Heart left ventricle (tissue), 16 donors: Measurements from ENCODE around the gene USP16. TPM values are rescaled to one million over a fixed set of nuclear protein-coding genes. Genes with fewer than 3 reads are reported as not detected.

Experiments used
- ATAC-seq, 4 donors: fragments of 200-7000 bp; cut with Tn5 transposase; one replicate each; pipeline ENCODE4 v1.9.1; 2020 to 2022; ENCODE audit warnings: moderate library complexity in 4 of 4, mild to moderate bottlenecking in 3 of 4, moderate number of reproducible peaks in 1 of 4
- DNase-seq, 5 donors: peaks; one replicate each; pipeline ENCODE4 v3.0.0-alpha.2; 2020
- H3K27ac ChIP-seq, 12 donors: fragments of 200-600 bp; sonication (generic) in 4 of 12; one replicate each; pipeline versions ENCODE4 v1.5.0 to v1.8.0; 2016 to 2022; ENCODE audit warnings: mild to moderate bottlenecking in 2 of 12
- H3K27me3 ChIP-seq, 9 donors: fragments of 200-600 bp; sonication (generic) in 2 of 9; one replicate each; pipeline versions ENCODE4 v1.5.1 to v1.8.0; 2016 to 2022; ENCODE audit warnings: mild to moderate bottlenecking in 3 of 9
- H3K36me3 ChIP-seq, 9 donors: fragments of 200-600 bp; sonication (generic) in 2 of 9; one replicate each; pipeline versions ENCODE4 v1.5.0 to v1.8.0; 2018 to 2022; ENCODE audit warnings: mild to moderate bottlenecking in 2 of 9
- H3K4me1 ChIP-seq, 12 donors: fragments of 200-600 bp; sonication (generic) in 4 of 12; one replicate each; pipeline versions ENCODE4 v1.5.0 to v1.8.0; 2016 to 2022; ENCODE audit warnings: mild to moderate bottlenecking in 3 of 12
- H3K4me3 ChIP-seq, 12 donors: fragments of 200-600 bp; sonication (generic) in 4 of 12; one replicate each; pipeline versions ENCODE4 v1.5.0 to v1.8.0; 2017 to 2022; ENCODE audit warnings: mild to moderate bottlenecking in 9 of 12, moderate library complexity in 4 of 12
- H3K9me3 ChIP-seq, 12 donors: fragments of 200-600 bp; sonication (generic) in 4 of 12; one replicate each; pipeline versions ENCODE4 v1.5.0 to v1.8.0; 2016 to 2022; ENCODE audit warnings: mild to moderate bottlenecking in 1 of 12
- CTCF ChIP-seq, 12 donors: fragments of 200-600 bp; sonication (generic) in 4 of 12; IDR thresholded peaks; one replicate each; pipeline versions ENCODE4 v1.5.0 to v1.8.0; 2018 to 2022; ENCODE audit warnings: antibody characterized with exemption in 12 of 12, mild to moderate bottlenecking in 5 of 12
- POLR2A ChIP-seq, 2 donors: fragments of 450-650 bp; IDR thresholded peaks; one replicate each; pipeline ENCODE4 v1.6.1; 2017; ENCODE audit warnings: antibody characterized with exemption in 2 of 2, mild to moderate bottlenecking in 2 of 2, moderate library complexity in 2 of 2
- WGBS, 4 donors: extraction: QIAGEN DNeasy Blood & Tissue Kit in 2 of 4; methylation state at CpG; one replicate each; pipeline versions ENCODE4 v1.1.5 to v1.1.7; 2013 to 2018; 5-methylcytosine and 5-hydroxymethylcytosine counted together
- intact Hi-C, 10 donors: fragments of 100-400 bp; cut with DNase I; formaldehyde crosslinking; loops; one replicate each; pipeline versions ENCODE4 v1.11.1 to v1.14.2; 2022
- polyA plus RNA-seq, 2 donors: library from polyadenylated mRNA; stranded (reverse); fragments of 200-250 nt; gene quantifications; one replicate each; pipeline ENCODE4 v1.2.3, GENCODE V29; 2013
- total RNA-seq, 9 donors: library from RNA; depleted of rRNA in 2 of 9; stranded (reverse); fragments of >200 nt in 2 of 9; fragmentation: NEBNext Ultra II Directional in 3 of 9; extraction: Animal tissue kit (Norgen Biotek cat#: 25700) in 3 of 9; gene quantifications; one replicate each; pipeline versions ENCODE4 v1.1.0 to v1.2.4, GENCODE V29; 2016 to 2023
- donor health status: ischemic (EF 13 %, LVEDD 7.1; RV severe dilation, severe dysfunction).
- donor health status: healthy with polysubstance abuse.
- donor health status: DM: no; HTN: yes; CAD: no.
- donor health status: DM: no; HTN: no; CAD: no.
- donor health status: ischemic (EF 25% LVEDD 6.9; RV normal size, moderate dysfunction).
- donor health status: ischemic (EF 25% LVEDD 5.7; RV mildly dilated, moderate dysfunction).
- donor health status: healthy.
- donor health status: DM: yes; HTN: yes; CAD: no.
- donor health status: ischemic (EF 35%, LVEDD 5.7; RV mildly dilated, moderate dysfunction).
- donor health status: nonischemic (EF 11% LVEDD 7.7; RV severe dilation, severe dysfunction).
- donor health status: DM: yes; HTN: yes; CAD: no.
- donor health status: PGD.
- donor health status: ischemic (EF 29% LVEDD 5.4; RV normal size, mild dysfunction).
- donor health status: nonischemic (EF 23%, LVEDD 6.1; RV moderate dilation, normal function).

Gene USP16
- total and polyA plus RNA-seq, 11 donors = 16.4 to 42.6 (median 32.4) TPM

GRCh38 chr21:29056005-29056404 is 31.5 kb downstream of the USP16 start:
- intact Hi-C loops = no loop called here
- H3K36me3 ChIP-seq = peaks cover 0 to 100% (median 99%) of the 10 kb centered on the region in 9 donors
- TF ChIP-seq CTCF (IDR thresholded peaks at IDR 0.05) (no peak), POLR2A (IDR thresholded peaks at IDR 0.05) (no peak)
- ATAC-seq = no peak
- 60 to 80% (median 78%) methylated on average over 1 of the region's 1 CpG for WGBS, 4 donors
- no peaks in the 10 kb centered on the region for H3K4me1 ChIP-seq
- DNase-seq = no peak
- H3K4me3 ChIP-seq = no peak overlapping the region
- no peak overlapping the region for H3K27ac ChIP-seq
- H3K9me3 ChIP-seq = no peaks in the 10 kb centered on the region
- H3K27me3 ChIP-seq = no peaks in the 10 kb centered on the region

GRCh38 chr21:29056538-29057050 is 32.1 kb downstream of the USP16 start:
- no peaks in the 10 kb centered on the region for H3K27me3 ChIP-seq
- no peak overlapping the region for H3K27ac ChIP-seq
- WGBS, 4 donors = 75 to 86% (median 82%) methylated on average over 3 of the region's 3 CpGs
- peaks cover 0 to 100% (median 99%) of the 10 kb centered on the region in 9 donors for H3K36me3 ChIP-seq
- no peak overlapping the region for H3K4me3 ChIP-seq
- ATAC-seq (no peak), DNase-seq (no peak)
- TF ChIP-seq POLR2A (IDR thresholded peaks at IDR 0.05) (no peak), CTCF (IDR thresholded peaks at IDR 0.05) (no peak)
- H3K9me3 ChIP-seq = no peaks in the 10 kb centered on the region
- intact Hi-C loops = no loop called here
- H3K4me1 ChIP-seq = no peaks in the 10 kb centered on the region

GRCh38 chr21:29064850-29065481 is 40.5 kb downstream of the USP16 start:
- H3K4me3 ChIP-seq = no peak overlapping the region
- no peaks in the 10 kb centered on the region for H3K9me3 ChIP-seq
- 51 to 59% (median 57%) methylated on average over 3 of the region's 3 CpGs for WGBS, 4 donors
- DNase-seq (no peak), ATAC-seq (peak in 3 of 4 donors; percentile 28 to 58 (median 52))
- no peaks in the 10 kb centered on the region for H3K27me3 ChIP-seq
- peak overlapping the region in 1 of 12 donors; percentile 25 for H3K27ac ChIP-seq
- intact Hi-C loops = loop anchor here in 3 of 10 donors (5.0 kb wide), 2 partner anchors 38 to 98 kb away; no protein-coding TSS in a partner anchor
- peaks cover 0 to 14% (median 0%) of the 10 kb centered on the region in 12 donors for H3K4me1 ChIP-seq
- TF ChIP-seq POLR2A (IDR thresholded peaks at IDR 0.05) = no peak
- TF ChIP-seq CTCF (IDR thresholded peaks at IDR 0.05) = no peak
- H3K36me3 ChIP-seq = peaks cover 10 to 100% (median 100%) of the 10 kb centered on the region in 9 donors

GRCh38 chr21:29072873-29073221 is 48.4 kb downstream of the USP16 start:
- peak in 1 of 4 donors; percentile 1 for ATAC-seq
- intact Hi-C loops = loop anchor here in 3 of 10 donors (2.0 to 10.0 kb wide), 3 partner anchors 46 to 232 kb away; partner anchors contain the start of gene USP16 (in 1 of the 3)
- TF ChIP-seq CTCF (IDR thresholded peaks at IDR 0.05) (no peak), POLR2A (IDR thresholded peaks at IDR 0.05) (no peak)
- peak overlapping the region in 11 of 12 donors; percentile 86 to 95 (median 91) for H3K27ac ChIP-seq
- peaks cover 6 to 43% (median 25%) of the 10 kb centered on the region in 12 donors for H3K4me1 ChIP-seq
- H3K36me3 ChIP-seq = peaks cover 0 to 32% (median 24%) of the 10 kb centered on the region in 9 donors
- no peaks in the 10 kb centered on the region for H3K27me3 ChIP-seq
- WGBS, 4 donors = 0 to 1% (median 0%) methylated on average over 13 of the region's 13 CpGs
- no peaks in the 10 kb centered on the region for H3K9me3 ChIP-seq
- H3K4me3 ChIP-seq = peak overlapping the region; percentile 38 to 99 (median 86)
- no peak for DNase-seq
